WTC11 (cell line): Measurements from ENCODE around the gene KIAA0753. TPM values are rescaled to one million over a fixed set of nuclear protein-coding genes. Genes with fewer than 3 reads are reported as not detected.

Experiments
- ATAC-seq: fragments of 200-7000 bp; cut with Tn5 transposase; 2 replicates; pipeline ENCODE4 v1.10.0; 2021; ENCODE audit warnings: mild to moderate bottlenecking, moderate library complexity
- CTCF ChIA-PET: fragments of 300-600 bp; sonication (Branson Sonifier 250); formaldehyde crosslinking; loops from one replicate; lab custom pipeline; 2021; ENCODE audit warnings: antibody characterized with exemption; lab: Charles Lee
- POLR2A ChIA-PET: fragments of 350-600 bp; sonication (Branson Sonifier 250); formaldehyde crosslinking; loops from one replicate; lab custom pipeline; 2021; ENCODE audit warnings: antibody characterized with exemption; lab: Charles Lee
- DNase-seq: peaks from one replicate; pipeline ENCODE4 v3.0.0; 2021; ENCODE audit warnings: low spot score
- H3K27ac Mint-ChIP-seq: 2 replicates; pipeline ENCODE4 v1.8.0; 2021; ENCODE audit warnings: mixed read lengths
- H3K27me3 Mint-ChIP-seq: 2 replicates; pipeline ENCODE4 v1.8.0; 2021; ENCODE audit warnings: low read depth, mild to moderate bottlenecking, moderate library complexity, mixed read lengths
- H3K36me3 Mint-ChIP-seq: 2 replicates; pipeline ENCODE4 v1.8.0; 2021; ENCODE audit warnings: mixed read lengths
- H3K4me1 Mint-ChIP-seq: 2 replicates; pipeline ENCODE4 v1.8.0; 2022; ENCODE audit warnings: mixed read lengths
- H3K4me3 Mint-ChIP-seq: 2 replicates; pipeline ENCODE4 v1.8.0; 2021; ENCODE audit warnings: mild to moderate bottlenecking, moderate library complexity, mixed read lengths
- H3K9me3 Mint-ChIP-seq: 2 replicates; pipeline ENCODE4 v1.8.0; 2021; ENCODE audit warnings: mixed read lengths
- AFF4 ChIP-seq: sonication (generic); formaldehyde crosslinking; IDR thresholded peaks from 2 replicates; pipeline ENCODE4 v1.8.1; 2023; ENCODE audit warnings: mild to moderate bottlenecking, missing genetic modification reagents, borderline replicate concordance
- CREB1 ChIP-seq: sonication (generic); formaldehyde crosslinking; IDR thresholded peaks from 2 replicates; pipeline ENCODE4 v1.8.0; 2023; ENCODE audit warnings: mild to moderate bottlenecking, missing genetic modification reagents
- E2F4 ChIP-seq: sonication (generic); formaldehyde crosslinking; IDR thresholded peaks from 2 replicates; pipeline ENCODE4 v1.8.1; 2022; ENCODE audit warnings: low read depth, mild to moderate bottlenecking, moderate library complexity, missing genetic modification reagents, borderline replicate concordance
- EMX1 ChIP-seq: fragments of 250-450 bp; sonication (Bioruptor Pico); IDR thresholded peaks from 2 replicates; pipeline ENCODE4 v1.8.0; 2021; ENCODE audit warnings: mild to moderate bottlenecking
- ESRRA ChIP-seq: sonication (generic); formaldehyde crosslinking; IDR thresholded peaks from 2 replicates; pipeline ENCODE4 v1.8.1; 2022; ENCODE audit warnings: mild to moderate bottlenecking, missing genetic modification reagents, borderline replicate concordance
- FOXJ3 ChIP-seq: sonication (generic); formaldehyde crosslinking; IDR thresholded peaks from 2 replicates; pipeline ENCODE4 v1.9.0; 2021; ENCODE audit warnings: missing genetic modification reagents, mild to moderate bottlenecking, borderline replicate concordance
- GABPB1 ChIP-seq: sonication (generic); formaldehyde crosslinking; IDR thresholded peaks from 2 replicates; pipeline ENCODE4 v1.8.1; 2023; ENCODE audit warnings: mild to moderate bottlenecking, missing genetic modification reagents
- JUN ChIP-seq: sonication (generic); formaldehyde crosslinking; IDR thresholded peaks from 2 replicates; pipeline ENCODE4 v1.8.0; 2023; ENCODE audit warnings: mild to moderate bottlenecking, missing genetic modification reagents
- NFATC4 ChIP-seq: fragments of 250-450 bp; sonication (Bioruptor Pico); IDR thresholded peaks from 2 replicates; pipeline ENCODE4 v1.9.0; 2021; ENCODE audit warnings: mild to moderate bottlenecking
- NR3C1 ChIP-seq: sonication (generic); formaldehyde crosslinking; conservative IDR thresholded peaks from 2 replicates; pipeline ENCODE4 v1.8.1; 2023; ENCODE audit warnings: low read depth, mild to moderate bottlenecking, missing genetic modification reagents
- SMAD3 ChIP-seq: sonication (generic); formaldehyde crosslinking; IDR thresholded peaks from 2 replicates; pipeline ENCODE4 v1.8.0; 2022; ENCODE audit warnings: missing genetic modification reagents, mild to moderate bottlenecking, borderline replicate concordance
- ZNF121 ChIP-seq: sonication (generic); formaldehyde crosslinking; IDR thresholded peaks from 2 replicates; pipeline ENCODE4 v1.8.0; 2023; ENCODE audit warnings: missing genetic modification reagents
- ZNF416 ChIP-seq: fragments of 250-450 bp; sonication (Bioruptor Pico); IDR thresholded peaks from 2 replicates; pipeline ENCODE4 v1.9.0; 2021; ENCODE audit warnings: mild to moderate bottlenecking, inconsistent platforms
- total RNA-seq: library from RNA; stranded (reverse); gene quantifications from 3 replicates; pipeline ENCODE4 v1.2.3, GENCODE V29; 2021
- TF ChIP-seq, protein P1 (sequence below): sonication (generic); formaldehyde crosslinking; IDR thresholded peaks from 2 replicates; pipeline ENCODE4 v1.8.1; 2023; ENCODE audit warnings: mild to moderate bottlenecking, missing genetic modification reagents
- TF ChIP-seq, protein P2 (sequence below): fragments of 250-450 bp; sonication (Bioruptor Pico); IDR thresholded peaks from 2 replicates; pipeline ENCODE4 v1.9.0; 2021; ENCODE audit warnings: moderate library complexity, mild to moderate bottlenecking, inconsistent platforms, borderline replicate concordance

KIAA0753 gene
- total RNA-seq, 1 experiment from 2014 or later: 22.8 TPM

- no peak for TF ChIP-seq AFF4
- no peak for TF ChIP-seq E2F4 (CRISPR knock-in tag)
- TF ChIP-seq, protein P1, sequence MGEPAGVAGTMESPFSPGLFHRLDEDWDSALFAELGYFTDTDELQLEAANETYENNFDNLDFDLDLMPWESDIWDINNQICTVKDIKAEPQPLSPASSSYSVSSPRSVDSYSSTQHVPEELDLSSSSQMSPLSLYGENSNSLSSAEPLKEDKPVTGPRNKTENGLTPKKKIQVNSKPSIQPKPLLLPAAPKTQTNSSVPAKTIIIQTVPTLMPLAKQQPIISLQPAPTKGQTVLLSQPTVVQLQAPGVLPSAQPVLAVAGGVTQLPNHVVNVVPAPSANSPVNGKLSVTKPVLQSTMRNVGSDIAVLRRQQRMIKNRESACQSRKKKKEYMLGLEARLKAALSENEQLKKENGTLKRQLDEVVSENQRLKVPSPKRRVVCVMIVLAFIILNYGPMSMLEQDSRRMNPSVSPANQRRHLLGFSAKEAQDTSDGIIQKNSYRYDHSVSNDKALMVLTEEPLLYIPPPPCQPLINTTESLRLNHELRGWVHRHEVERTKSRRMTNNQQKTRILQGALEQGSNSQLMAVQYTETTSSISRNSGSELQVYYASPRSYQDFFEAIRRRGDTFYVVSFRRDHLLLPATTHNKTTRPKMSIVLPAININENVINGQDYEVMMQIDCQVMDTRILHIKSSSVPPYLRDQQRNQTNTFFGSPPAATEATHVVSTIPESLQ: no peak
- no peak for TF ChIP-seq JUN (CRISPR knock-in tag)
- TF ChIP-seq ZNF416 (CRISPR knock-in tag): no peak
- no peak for TF ChIP-seq NR3C1 (CRISPR knock-in tag)
- TF ChIP-seq NFATC4: no peak
- TF ChIP-seq, protein P2, sequence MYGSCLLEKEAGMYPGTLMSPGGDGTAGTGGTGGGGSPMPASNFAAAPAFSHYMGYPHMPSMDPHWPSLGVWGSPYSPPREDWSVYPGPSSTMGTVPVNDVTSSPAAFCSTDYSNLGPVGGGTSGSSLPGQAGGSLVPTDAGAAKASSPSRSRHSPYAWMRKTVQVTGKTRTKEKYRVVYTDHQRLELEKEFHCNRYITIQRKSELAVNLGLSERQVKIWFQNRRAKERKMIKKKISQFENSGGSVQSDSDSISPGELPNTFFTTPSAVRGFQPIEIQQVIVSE (CRISPR knock-in tag): no peak
- no peak for TF ChIP-seq FOXJ3
- TF ChIP-seq ESRRA (CRISPR knock-in tag): no peak
- no peak for TF ChIP-seq GABPB1 (CRISPR knock-in tag)
- TF ChIP-seq, all 79 proteins: peak for 0
Observed at GRCh38 chr17:6626616-6627015, 13.9 kb downstream of the KIAA0753 start (continued).

DNA sequence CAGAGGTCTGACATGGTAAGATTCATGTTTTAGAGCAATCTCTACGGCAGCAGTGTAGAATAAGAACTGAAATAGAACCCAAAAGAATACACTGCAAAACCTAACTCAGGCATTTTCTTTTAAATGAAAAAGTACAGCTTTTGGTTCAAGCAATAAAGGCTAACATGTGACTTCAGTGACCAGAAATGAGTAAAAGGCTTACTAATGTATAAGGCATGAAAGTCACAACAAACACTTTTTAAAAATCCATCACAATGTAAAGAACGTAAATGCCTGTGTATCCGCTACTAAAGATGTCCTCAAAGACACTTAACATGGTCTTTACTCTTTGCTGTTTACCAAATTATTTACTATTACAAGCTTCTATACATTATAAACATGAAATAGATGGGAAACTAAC is 16.6 kb downstream of the KIAA0753 start:
- TF ChIP-seq CREB1 (CRISPR knock-in tag) (no peak), SMAD3 (CRISPR knock-in tag) (no peak)
- ATAC-seq (no peak), DNase-seq (no peak)
- Mint-ChIP-seq H3K36me3 (peaks cover 39% of the 10 kb centered on the region), H3K27ac (no peak overlapping the region), H3K4me1 (no peaks in the 10 kb centered on the region), H3K4me3 (no peak overlapping the region), H3K27me3 (no peaks in the 10 kb centered on the region), H3K9me3 (no peaks in the 10 kb centered on the region)
- ChIA-PET CTCF (no interaction called here), POLR2A (no interaction called here)

- TF ChIP-seq ZNF121 (CRISPR knock-in tag) (0 out of 2 replicates have a peak, but pooled peaks have one; percentile 47), EMX1 (CRISPR knock-in tag) (no peak)
- no peaks in the 10 kb centered on the region for H3K4me1 Mint-ChIP-seq
Observed at GRCh38 chr17:6611231-6611630, 29.3 kb downstream of the KIAA0753 start.

More at GRCh38 chr17:6611231-6611630, 29.3 kb downstream of the KIAA0753 start:
- Mint-ChIP-seq H3K36me3 (peaks cover 37% of the 10 kb centered on the region), H3K4me3 (no peak overlapping the region), H3K27me3 (no peaks in the 10 kb centered on the region), H3K9me3 (no peaks in the 10 kb centered on the region), H3K27ac (no peak overlapping the region)
- DNase-seq: no peak
- POLR2A ChIA-PET: no interaction called here
- ATAC-seq: no peak
- CTCF ChIA-PET: no interaction called here
